H9 (cell line): ENCODE data around the gene FREM2. TPM values are rescaled to one million over a fixed set of nuclear protein-coding genes. Genes with fewer than 3 reads are reported as not detected.

ENCODE experiments used
- DNase-seq: peaks from one replicate; pipeline ENCODE4 v3.0.0-alpha.2; 2017
- H2AFZ ChIP-seq: one replicate; pipeline ENCODE4 v1.6.1; 2013; ENCODE audit warnings: mild to moderate bottlenecking, low read length, control low read depth, moderate library complexity
- H2AK5ac ChIP-seq: 2 replicates; pipeline ENCODE4 v1.6.1; 2013; ENCODE audit warnings: low read length, control low read depth, mixed read lengths; ENCODE audit not compliant: insufficient read length
- H2BK120ac ChIP-seq: one replicate; pipeline ENCODE4 v1.6.1; 2013; ENCODE audit warnings: low read depth, mild to moderate bottlenecking, low read length, control low read depth, inconsistent platforms; ENCODE audit not compliant: poor library complexity, severe bottlenecking
- H2BK12ac ChIP-seq: 2 replicates; pipeline ENCODE4 v1.6.1; 2013; ENCODE audit warnings: low read length, control low read depth, mixed read lengths, low read depth; ENCODE audit not compliant: insufficient read length
- H2BK15ac ChIP-seq: 2 replicates; pipeline ENCODE4 v1.6.1; 2013; ENCODE audit warnings: low read depth, low read length, control low read depth
- H2BK20ac ChIP-seq: one replicate; pipeline ENCODE4 v1.6.1; 2013; ENCODE audit warnings: low read depth, mild to moderate bottlenecking, low read length, control low read depth, inconsistent platforms; ENCODE audit not compliant: poor library complexity, severe bottlenecking
- H2BK5ac ChIP-seq: 2 replicates; pipeline ENCODE4 v1.6.1; 2013; ENCODE audit warnings: low read length, control low read depth, mixed read lengths; ENCODE audit not compliant: insufficient read length
- H3K14ac ChIP-seq: 2 replicates; pipeline ENCODE4 v1.6.1; 2013; ENCODE audit warnings: low read length, control low read depth; ENCODE audit not compliant: insufficient read depth
- H3K18ac ChIP-seq: 2 replicates; pipeline ENCODE4 v1.6.1; 2013; ENCODE audit warnings: low read depth, mild to moderate bottlenecking, mixed read lengths, low read length, control low read depth; ENCODE audit not compliant: insufficient read length
- H3K23ac ChIP-seq: 2 replicates; pipeline ENCODE4 v1.6.1; 2013; ENCODE audit warnings: low read length, control low read depth, mixed read lengths, low read depth; ENCODE audit not compliant: insufficient read length
- H3K23me2 ChIP-seq: 2 replicates; pipeline ENCODE4 v1.6.1; 2013; ENCODE audit warnings: low read depth, mild to moderate bottlenecking, mixed read lengths, low read length, control low read depth; ENCODE audit not compliant: insufficient read length, poor library complexity, severe bottlenecking
- H3K27ac ChIP-seq: 2 replicates; pipeline ENCODE4 v1.5.1; 2013; ENCODE audit warnings: low read length, control low read depth, mixed read lengths, low read depth; ENCODE audit not compliant: insufficient read length
- H3K27me3 ChIP-seq: 2 replicates; pipeline ENCODE4 v1.6.1; 2013; ENCODE audit warnings: low read length, control low read depth, inconsistent platforms; ENCODE audit not compliant: insufficient read depth
- H3K4ac ChIP-seq: 2 replicates; pipeline ENCODE4 v1.6.1; 2013; ENCODE audit warnings: low read depth, mild to moderate bottlenecking, control low read depth, inconsistent platforms, low read length, moderate library complexity
- H3K4me1 ChIP-seq: 2 replicates; pipeline ENCODE4 v1.6.1; 2013; ENCODE audit warnings: low read length, control low read depth, inconsistent platforms; ENCODE audit not compliant: insufficient read depth
- H3K4me2 ChIP-seq: 2 replicates; pipeline ENCODE4 v1.6.1; 2013; ENCODE audit warnings: low read length, control low read depth, mixed read lengths; ENCODE audit not compliant: insufficient read length, insufficient read depth
- H3K56ac ChIP-seq: 2 replicates; pipeline ENCODE4 v1.6.1; 2013; ENCODE audit warnings: low read depth, mild to moderate bottlenecking, mixed read lengths, low read length, control low read depth; ENCODE audit not compliant: insufficient read length
- H3K79me1 ChIP-seq: 2 replicates; pipeline ENCODE4 v1.6.1; 2013; ENCODE audit warnings: low read depth, mild to moderate bottlenecking, moderate library complexity, low read length, control low read depth, inconsistent platforms; ENCODE audit not compliant: insufficient read depth, poor library complexity, severe bottlenecking
- H3K79me2 ChIP-seq: 2 replicates; pipeline ENCODE4 v1.6.1; 2013; ENCODE audit warnings: low read length, control low read depth, inconsistent platforms; ENCODE audit not compliant: insufficient read depth
- H3K9ac ChIP-seq: 2 replicates; pipeline ENCODE4 v1.6.1; 2013; ENCODE audit warnings: low read length, control low read depth, mixed read lengths; ENCODE audit not compliant: insufficient read length; ENCODE audit errors: extremely low read depth
- H3K9me3 ChIP-seq: one replicate; pipeline ENCODE4 v1.6.1; 2013; ENCODE audit warnings: low read depth, low read length, inconsistent platforms; ENCODE audit not compliant: control insufficient read depth
- H3T11ph ChIP-seq: one replicate; pipeline ENCODE4 v1.6.1; 2013; ENCODE audit warnings: mild to moderate bottlenecking, low read length, control low read depth, inconsistent platforms
- H4K20me1 ChIP-seq: one replicate; pipeline ENCODE4 v1.6.1; 2013; ENCODE audit not compliant: control insufficient read depth, insufficient read length, insufficient read depth
- H4K5ac ChIP-seq: 2 replicates; pipeline ENCODE4 v1.6.1; 2013; ENCODE audit warnings: low read depth, mild to moderate bottlenecking, mixed read lengths, low read length, control low read depth; ENCODE audit not compliant: insufficient read length
- H4K8ac ChIP-seq: replicated peaks from 2 replicates; pipeline ENCODE4 v1.6.1; 2013; ENCODE audit warnings: low read length, control low read depth, mixed read lengths, low read depth; ENCODE audit not compliant: insufficient read length
- H4K91ac ChIP-seq: 2 replicates; pipeline ENCODE4 v1.6.1; 2013; ENCODE audit warnings: low read depth, mild to moderate bottlenecking, moderate library complexity, mixed read lengths, low read length, control low read depth; ENCODE audit not compliant: insufficient read length
- H3K27ac Mint-ChIP-seq, 3 experiments: 2 replicates in 2 of 3; 3 replicates in 1 of 3; pipeline ENCODE4 v1.8.0; 2020 to 2021; ENCODE audit warnings: mixed read lengths in 3 of 3, mild to moderate bottlenecking in 1 of 3, moderate library complexity in 1 of 3
- H3K27me3 Mint-ChIP-seq: 2 replicates; pipeline ENCODE4 v1.8.0; 2021; ENCODE audit warnings: low read depth, mild to moderate bottlenecking, moderate library complexity, mixed read lengths
- H3K36me3 Mint-ChIP-seq, 3 experiments: 2 replicates in 2 of 3; 3 replicates in 1 of 3; pipeline ENCODE4 v1.8.0; 2020 to 2021; ENCODE audit warnings: low read depth in 3 of 3, mixed read lengths in 3 of 3; ENCODE audit not compliant: insufficient read depth in 1 of 3
- H3K4me1 Mint-ChIP-seq, 2 experiments: 2 replicates each; pipeline ENCODE4 v1.8.0; 2020; ENCODE audit warnings: mixed read lengths in 2 of 2
- H3K4me3 Mint-ChIP-seq, 2 experiments: 2 replicates in 1 of 2; 3 replicates in 1 of 2; pipeline ENCODE4 v1.8.0; 2020 to 2021; ENCODE audit warnings: mild to moderate bottlenecking in 2 of 2, mixed read lengths in 2 of 2, moderate library complexity in 1 of 2
- H3K9me3 Mint-ChIP-seq, 2 experiments: 2 replicates in 1 of 2; 3 replicates in 1 of 2; pipeline ENCODE4 v1.8.0; 2020; ENCODE audit warnings: mild to moderate bottlenecking in 2 of 2, mixed read lengths in 2 of 2, moderate library complexity in 1 of 2
- WGBS: extraction: QIAGEN DNeasy Blood & Tissue Kit; methylation state at CpG from one replicate; pipeline ENCODE4 v1.1.7; 2013; ENCODE audit warnings: missing lambda C conversion rate, low lambda C conversion rate, mixed read lengths; ENCODE audit not compliant: insufficient read length; ENCODE audit errors: extremely low coverage; 5-methylcytosine and 5-hydroxymethylcytosine counted together
- long read RNA-seq: library from polyadenylated mRNA; unstranded; transcript quantifications from one replicate; pipeline ENCODE4 v2.0.0, GENCODE V29; 2020
- total RNA-seq: library from RNA; stranded (reverse); gene quantifications from 2 replicates; pipeline ENCODE4 v1.2.1, GENCODE V29; 2021
- TF ChIP-seq, protein P1 (sequence below): fragments of 200-600 bp; sonication (generic); conservative IDR thresholded peaks from 3 replicates; pipeline ENCODE4 v1.8.0; 2021; ENCODE audit warnings: antibody characterized with exemption, mild to moderate bottlenecking

Gene FREM2, protein sequence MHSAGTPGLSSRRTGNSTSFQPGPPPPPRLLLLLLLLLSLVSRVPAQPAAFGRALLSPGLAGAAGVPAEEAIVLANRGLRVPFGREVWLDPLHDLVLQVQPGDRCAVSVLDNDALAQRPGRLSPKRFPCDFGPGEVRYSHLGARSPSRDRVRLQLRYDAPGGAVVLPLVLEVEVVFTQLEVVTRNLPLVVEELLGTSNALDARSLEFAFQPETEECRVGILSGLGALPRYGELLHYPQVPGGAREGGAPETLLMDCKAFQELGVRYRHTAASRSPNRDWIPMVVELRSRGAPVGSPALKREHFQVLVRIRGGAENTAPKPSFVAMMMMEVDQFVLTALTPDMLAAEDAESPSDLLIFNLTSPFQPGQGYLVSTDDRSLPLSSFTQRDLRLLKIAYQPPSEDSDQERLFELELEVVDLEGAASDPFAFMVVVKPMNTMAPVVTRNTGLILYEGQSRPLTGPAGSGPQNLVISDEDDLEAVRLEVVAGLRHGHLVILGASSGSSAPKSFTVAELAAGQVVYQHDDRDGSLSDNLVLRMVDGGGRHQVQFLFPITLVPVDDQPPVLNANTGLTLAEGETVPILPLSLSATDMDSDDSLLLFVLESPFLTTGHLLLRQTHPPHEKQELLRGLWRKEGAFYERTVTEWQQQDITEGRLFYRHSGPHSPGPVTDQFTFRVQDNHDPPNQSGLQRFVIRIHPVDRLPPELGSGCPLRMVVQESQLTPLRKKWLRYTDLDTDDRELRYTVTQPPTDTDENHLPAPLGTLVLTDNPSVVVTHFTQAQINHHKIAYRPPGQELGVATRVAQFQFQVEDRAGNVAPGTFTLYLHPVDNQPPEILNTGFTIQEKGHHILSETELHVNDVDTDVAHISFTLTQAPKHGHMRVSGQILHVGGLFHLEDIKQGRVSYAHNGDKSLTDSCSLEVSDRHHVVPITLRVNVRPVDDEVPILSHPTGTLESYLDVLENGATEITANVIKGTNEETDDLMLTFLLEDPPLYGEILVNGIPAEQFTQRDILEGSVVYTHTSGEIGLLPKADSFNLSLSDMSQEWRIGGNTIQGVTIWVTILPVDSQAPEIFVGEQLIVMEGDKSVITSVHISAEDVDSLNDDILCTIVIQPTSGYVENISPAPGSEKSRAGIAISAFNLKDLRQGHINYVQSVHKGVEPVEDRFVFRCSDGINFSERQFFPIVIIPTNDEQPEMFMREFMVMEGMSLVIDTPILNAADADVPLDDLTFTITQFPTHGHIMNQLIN (N-terminal part only)
- 15.4 and 16.0 TPM in 2 replicates for total RNA-seq
- long read RNA-seq, partial matches to known transcripts = 1 of 4 reads
- long read RNA-seq, other reads (novel, unspliced or antisense) = 3 of 4 reads

DNA sequence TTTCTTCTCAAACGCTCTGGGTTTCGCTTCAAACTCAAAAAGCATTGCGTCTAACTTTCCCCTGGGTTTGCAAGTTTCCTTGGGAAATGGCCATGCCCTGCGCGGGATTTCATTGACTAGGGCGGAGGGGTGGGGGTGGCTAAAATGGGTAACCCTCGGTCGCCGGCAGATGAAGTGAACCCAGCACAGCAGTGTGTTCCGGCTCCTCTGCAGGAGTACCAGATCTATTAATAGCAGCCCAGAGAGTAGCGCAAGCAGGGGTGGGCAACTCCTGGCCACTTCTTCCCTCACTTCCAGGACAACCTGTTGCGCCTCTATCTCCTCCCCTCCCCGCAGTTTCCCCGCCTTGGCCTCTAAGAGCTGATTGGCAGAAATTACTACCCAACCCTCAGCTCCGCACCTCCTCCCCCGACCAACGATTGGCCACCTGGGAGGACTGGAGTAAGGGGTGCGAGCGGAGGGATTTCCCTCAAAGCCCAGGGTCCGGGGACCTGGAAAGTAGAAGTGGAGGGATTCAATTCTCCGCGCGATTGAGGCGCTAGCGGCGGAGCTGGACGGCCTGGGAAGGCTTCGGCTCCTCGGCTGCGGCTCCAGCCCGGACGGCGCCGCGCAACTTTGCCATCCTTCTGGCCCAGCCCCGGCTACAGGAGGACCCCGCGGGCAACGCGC is at the start of gene FREM2:
Gene FREM2 (plus strand): TSS at position 501 of the 669 bp plus-strand sequence. CDS start 268 bp downstream, outside the sequence.
- Histone ChIP-seq H3K18ac (no peak within 1 kb of the TSS), H4K91ac (no peak within 1 kb of the TSS), H4K5ac (no peak within 1 kb of the TSS), H3K79me1 (no peaks in the 10 kb centered on the region), H3K23me2 (peaks cover 18% of the 10 kb centered on the region), H2BK15ac (no peak within 1 kb of the TSS), H2BK20ac (no peak within 1 kb of the TSS), H3K27ac (peak within 1 kb of the TSS; percentile 38), H4K8ac (no peak within 1 kb of the TSS), H3K4me1 (no peaks in the 10 kb centered on the region), H3K23ac (no peak within 1 kb of the TSS), H3K14ac (peak within 1 kb of the TSS; percentile 9; the same call in 1 of the 2 replicates), H3K9me3 (no peaks in the 10 kb centered on the region), H2BK12ac (no peak within 1 kb of the TSS), H3K4me2 (peak within 1 kb of the TSS; percentile 96), H3K4ac (no peak within 1 kb of the TSS), H2BK5ac (no peak within 1 kb of the TSS), H4K20me1 (no peaks in the 10 kb centered on the region), H3K56ac (no peak within 1 kb of the TSS), H2BK120ac (no peak within 1 kb of the TSS), H3T11ph (no peak within 1 kb of the TSS), H2AFZ (peak within 1 kb of the TSS; percentile 35), H3K27me3 (peaks cover 3% of the 10 kb centered on the region; the same call in 1 of the 2 replicates), H3K9ac (peak within 1 kb of the TSS; percentile 47), H2AK5ac (no peak within 1 kb of the TSS), H3K79me2 (no peaks in the 10 kb centered on the region)
- Mint-ChIP-seq H3K27me3 (peaks cover 22% of the 10 kb centered on the region), H3K9me3 (peaks cover 10 to 17% of the 10 kb centered on the region in 2 experiments; a peak in 4 of 5 replicates), H3K36me3 (peaks cover 31 to 34% (median 33%) of the 10 kb centered on the region in 3 experiments), H3K4me1 (peaks cover 11 to 14% of the 10 kb centered on the region in 2 experiments), H3K4me3 (peak within 1 kb of the TSS; percentile 82 to 89), H3K27ac (peak within 1 kb of the TSS; percentile 85 to 95 (median 93))
- TF ChIP-seq, protein P1, sequence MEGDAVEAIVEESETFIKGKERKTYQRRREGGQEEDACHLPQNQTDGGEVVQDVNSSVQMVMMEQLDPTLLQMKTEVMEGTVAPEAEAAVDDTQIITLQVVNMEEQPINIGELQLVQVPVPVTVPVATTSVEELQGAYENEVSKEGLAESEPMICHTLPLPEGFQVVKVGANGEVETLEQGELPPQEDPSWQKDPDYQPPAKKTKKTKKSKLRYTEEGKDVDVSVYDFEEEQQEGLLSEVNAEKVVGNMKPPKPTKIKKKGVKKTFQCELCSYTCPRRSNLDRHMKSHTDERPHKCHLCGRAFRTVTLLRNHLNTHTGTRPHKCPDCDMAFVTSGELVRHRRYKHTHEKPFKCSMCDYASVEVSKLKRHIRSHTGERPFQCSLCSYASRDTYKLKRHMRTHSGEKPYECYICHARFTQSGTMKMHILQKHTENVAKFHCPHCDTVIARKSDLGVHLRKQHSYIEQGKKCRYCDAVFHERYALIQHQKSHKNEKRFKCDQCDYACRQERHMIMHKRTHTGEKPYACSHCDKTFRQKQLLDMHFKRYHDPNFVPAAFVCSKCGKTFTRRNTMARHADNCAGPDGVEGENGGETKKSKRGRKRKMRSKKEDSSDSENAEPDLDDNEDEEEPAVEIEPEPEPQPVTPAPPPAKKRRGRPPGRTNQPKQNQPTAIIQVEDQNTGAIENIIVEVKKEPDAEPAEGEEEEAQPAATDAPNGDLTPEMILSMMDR = no peak
- DNase-seq = peak; percentile 97
- WGBS = no CpG with 5 or more reads among the region's 40 CpGs
